ENCODE results near the gene ADAMTS13.

GRCh38 chr9:133472753-133473378 is 50.7 kb downstream of the ADAMTS13 start:
- TF ChIP-seq, protein P1, sequence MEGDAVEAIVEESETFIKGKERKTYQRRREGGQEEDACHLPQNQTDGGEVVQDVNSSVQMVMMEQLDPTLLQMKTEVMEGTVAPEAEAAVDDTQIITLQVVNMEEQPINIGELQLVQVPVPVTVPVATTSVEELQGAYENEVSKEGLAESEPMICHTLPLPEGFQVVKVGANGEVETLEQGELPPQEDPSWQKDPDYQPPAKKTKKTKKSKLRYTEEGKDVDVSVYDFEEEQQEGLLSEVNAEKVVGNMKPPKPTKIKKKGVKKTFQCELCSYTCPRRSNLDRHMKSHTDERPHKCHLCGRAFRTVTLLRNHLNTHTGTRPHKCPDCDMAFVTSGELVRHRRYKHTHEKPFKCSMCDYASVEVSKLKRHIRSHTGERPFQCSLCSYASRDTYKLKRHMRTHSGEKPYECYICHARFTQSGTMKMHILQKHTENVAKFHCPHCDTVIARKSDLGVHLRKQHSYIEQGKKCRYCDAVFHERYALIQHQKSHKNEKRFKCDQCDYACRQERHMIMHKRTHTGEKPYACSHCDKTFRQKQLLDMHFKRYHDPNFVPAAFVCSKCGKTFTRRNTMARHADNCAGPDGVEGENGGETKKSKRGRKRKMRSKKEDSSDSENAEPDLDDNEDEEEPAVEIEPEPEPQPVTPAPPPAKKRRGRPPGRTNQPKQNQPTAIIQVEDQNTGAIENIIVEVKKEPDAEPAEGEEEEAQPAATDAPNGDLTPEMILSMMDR (IDR thresholded peaks at IDR 0.05) = no peak
- TF ChIP-seq POLR2A (IDR thresholded peaks at IDR 0.05) = no peak

All from transverse colon (tissue), 3 donors.